Transverse colon (tissue), 4 donors: Measurements from ENCODE around the gene FRAS1. TPM values are rescaled to one million over a fixed set of nuclear protein-coding genes. Genes with fewer than 3 reads are reported as not detected.

Experiments used
- DNase-seq: peaks from one replicate; pipeline ENCODE4 v3.0.0-alpha.2; 2019
- H3K27ac ChIP-seq, 4 donors: fragments of 200-600 bp; sonication (generic); 2 replicates each; pipeline ENCODE4 v1.5.1; 2016 to 2018; ENCODE audit warnings: inconsistent platforms in 4 of 4
- H3K27me3 ChIP-seq: fragments of 200-600 bp; sonication (generic); 2 replicates; pipeline ENCODE4 v1.5.1; 2017; ENCODE audit warnings: inconsistent platforms
- H3K36me3 ChIP-seq, 4 donors: fragments of 200-600 bp; sonication (generic); 2 replicates each; pipeline ENCODE4 v1.5.1; 2017 to 2019; ENCODE audit warnings: inconsistent platforms in 4 of 4
- H3K4me1 ChIP-seq, 4 donors: fragments of 200-600 bp; sonication (generic); 2 replicates each; pipeline ENCODE4 v1.5.1; 2017 to 2020; ENCODE audit warnings: inconsistent platforms in 4 of 4
- H3K4me3 ChIP-seq, 4 donors: fragments of 200-600 bp; sonication (generic); 1 replicate in 1 of 4; 2 replicates in 3 of 4; pipeline versions ENCODE4 v1.5.1 to v1.6.1; 2017 to 2019; ENCODE audit warnings: inconsistent platforms in 4 of 4
- H3K9me3 ChIP-seq, 2 donors: fragments of 200-600 bp; sonication (generic); 2 replicates each; pipeline ENCODE4 v1.5.1; 2017 to 2019; ENCODE audit warnings: inconsistent platforms in 2 of 2
- CTCF ChIP-seq, 5 experiments: fragments of 200-600 bp in 3 of 5; fragments of 450-650 bp in 2 of 5; sonication (generic) in 3 of 5; IDR thresholded peaks; 1 replicate in 2 of 5; 2 replicates in 3 of 5; pipeline ENCODE4 v1.5.1; 2016 to 2017; ENCODE audit warnings: antibody characterized with exemption in 5 of 5, inconsistent platforms in 3 of 5, mild to moderate bottlenecking in 2 of 5, moderate library complexity in 1 of 5
- EP300 ChIP-seq: sonication (generic); formaldehyde crosslinking; IDR thresholded peaks from one replicate; pipeline ENCODE4 v1.6.1; 2017; ENCODE audit warnings: antibody characterized with exemption, low read depth
- POLR2A ChIP-seq: fragments of 450-650 bp; IDR thresholded peaks from one replicate; pipeline ENCODE4 v1.6.1; 2016; ENCODE audit warnings: antibody characterized with exemption, mild to moderate bottlenecking, moderate library complexity
- POLR2AphosphoS5 ChIP-seq, 3 donors: sonication (generic); formaldehyde crosslinking; IDR thresholded peaks; one replicate each; pipeline ENCODE4 v1.6.1; 2016; ENCODE audit warnings: antibody characterized with exemption in 3 of 3
- WGBS, 2 donors: methylation state at CpG; one replicate each; pipeline ENCODE4 v1.1.5; 2018; ENCODE audit warnings: low coverage in 1 of 2; 5-methylcytosine and 5-hydroxymethylcytosine counted together
- in situ Hi-C, 4 donors: fragments of 200-750 bp; cut with MboI; loops; one replicate each; pipeline versions ENCODE4 v1.15.0 to v1.15.1; 2017; ENCODE audit warnings: low sequenced_read_pairs in 3 of 4, low pct_ligation_motif_present in 1 of 4, low pct_unique_long_range_greater_than_20kb in 1 of 4
- intact Hi-C: fragments of 100-400 bp; cut with DNase I; formaldehyde crosslinking; loops from one replicate; pipeline ENCODE4 v1.15.1; 2023; ENCODE audit warnings: low total_unique reads
- total RNA-seq, 4 donors: library from RNA; depleted of rRNA; stranded (reverse); fragments of >200 nt; gene quantifications; one replicate each; pipeline ENCODE4 v1.1.0, GENCODE V29; 2016

FRAS1 gene
- total RNA-seq, 4 donors from 2014 or later: 1.8 to 9.7 (median 3.1) TPM

DNA sequence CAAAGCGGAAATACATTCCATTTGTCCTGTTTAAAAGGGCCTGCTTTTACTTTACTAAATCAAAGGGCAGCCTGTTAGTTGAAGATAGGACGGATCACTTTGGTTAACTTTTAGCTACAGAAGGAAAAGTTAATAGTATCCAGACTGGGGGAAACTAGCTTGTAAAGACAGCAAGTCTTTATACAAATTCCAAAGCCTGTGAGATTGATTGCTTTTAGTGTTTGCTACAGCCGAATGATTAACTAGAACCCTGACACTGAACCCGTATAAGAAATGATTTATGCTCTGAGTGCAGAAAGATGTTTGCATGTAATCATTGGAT, 93.4 kb downstream of the FRAS1 start:
- 43 to 62% methylated on average over 2 to 4 of the region's 4 CpGs for WGBS, 2 donors
- Histone ChIP-seq H3K27ac (no peak overlapping the region), H3K4me1 (peaks cover 0 to 12% (median 1%) of the 10 kb centered on the region in 4 donors), H3K36me3 (no peaks in the 10 kb centered on the region), H3K9me3 (no peaks in the 10 kb centered on the region), H3K4me3 (no peak overlapping the region), H3K27me3 (no peaks in the 10 kb centered on the region)
- in situ Hi-C loops (no loop called here), intact Hi-C loops (no loop called here)
- no peak for TF ChIP-seq POLR2AphosphoS5 (IDR thresholded peaks at IDR 0.05)
- DNase-seq: no peak

- Histone ChIP-seq H3K9me3 (no peaks in the 10 kb centered on the region), H3K36me3 (no peaks in the 10 kb centered on the region), H3K27me3 (no peaks in the 10 kb centered on the region), H3K4me3 (no peak overlapping the region), H3K27ac (no peak overlapping the region), H3K4me1 (peaks cover 0 to 12% (median 1%) of the 10 kb centered on the region in 4 donors)
- no peak for DNase-seq
- 34 to 40% methylated on average over 3 of the region's 3 CpGs for WGBS, 2 donors
- TF ChIP-seq POLR2AphosphoS5 (IDR thresholded peaks at IDR 0.05) (no peak), CTCF (IDR thresholded peaks at IDR 0.05) (no peak), POLR2A (no peak), EP300 (no peak)
- intact Hi-C loops (no loop called here), in situ Hi-C loops (no loop called here)
Observed at GRCh38 chr4:78152795-78153194, 95.7 kb downstream of the FRAS1 start.

- Histone ChIP-seq H3K27me3 (no peaks in the 10 kb centered on the region), H3K27ac (no peak overlapping the region), H3K9me3 (no peaks in the 10 kb centered on the region), H3K36me3 (no peaks in the 10 kb centered on the region), H3K4me1 (peaks cover 0 to 8% (median 1%) of the 10 kb centered on the region in 4 donors), H3K4me3 (no peak overlapping the region)
- WGBS, 2 donors: 79 to 90% methylated on average over 1 of the region's 1 CpG
- no peak for DNase-seq
- intact Hi-C loops (no loop called here), in situ Hi-C loops (no loop called here)
- TF ChIP-seq POLR2AphosphoS5 (IDR thresholded peaks at IDR 0.05) (no peak), CTCF (IDR thresholded peaks at IDR 0.05) (no peak), POLR2A (no peak)
Observed at GRCh38 chr4:78154972-78155590, 98.0 kb downstream of the FRAS1 start.

DNA sequence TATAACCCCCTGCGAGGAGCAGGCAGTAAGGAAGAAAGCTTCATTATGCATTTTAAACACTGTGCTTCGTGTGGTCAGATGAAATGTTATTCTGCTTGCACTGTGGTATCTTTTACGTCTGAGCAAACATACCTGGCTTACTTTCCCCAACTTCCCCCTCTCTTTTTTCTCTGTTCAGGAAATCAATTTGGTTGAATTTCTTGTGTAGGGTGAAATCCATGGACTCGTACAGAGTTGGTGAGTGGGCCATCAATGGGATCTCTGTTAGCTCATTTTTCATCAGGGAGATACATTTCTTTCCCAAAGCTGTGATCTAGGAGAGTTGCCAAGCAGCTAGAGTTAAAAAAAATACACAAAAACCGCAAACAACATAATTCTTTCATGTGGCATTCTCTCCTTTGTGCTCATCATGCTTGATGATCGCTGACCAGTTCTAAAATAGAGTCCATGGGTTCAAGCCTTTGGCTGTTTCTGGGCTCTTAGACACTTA, 98.5 kb downstream of the FRAS1 start:
- no peak overlapping the region for H3K4me3 ChIP-seq
- no peak for DNase-seq
- no peaks in the 10 kb centered on the region for H3K36me3 ChIP-seq
- H3K9me3 ChIP-seq: no peaks in the 10 kb centered on the region
- 37 to 39% methylated on average over 6 of the region's 6 CpGs for WGBS, 2 donors
- no peaks in the 10 kb centered on the region for H3K27me3 ChIP-seq
- peaks cover 0 to 2% (median under 1%) of the 10 kb centered on the region in 4 donors for H3K4me1 ChIP-seq
- intact Hi-C loops: no loop called here
- in situ Hi-C loops: no loop called here
- no peak overlapping the region for H3K27ac ChIP-seq
- TF ChIP-seq POLR2A: no peak
- TF ChIP-seq EP300: no peak
- no peak for TF ChIP-seq CTCF (IDR thresholded peaks at IDR 0.05)
- TF ChIP-seq POLR2AphosphoS5 (IDR thresholded peaks at IDR 0.05): no peak

DNA sequence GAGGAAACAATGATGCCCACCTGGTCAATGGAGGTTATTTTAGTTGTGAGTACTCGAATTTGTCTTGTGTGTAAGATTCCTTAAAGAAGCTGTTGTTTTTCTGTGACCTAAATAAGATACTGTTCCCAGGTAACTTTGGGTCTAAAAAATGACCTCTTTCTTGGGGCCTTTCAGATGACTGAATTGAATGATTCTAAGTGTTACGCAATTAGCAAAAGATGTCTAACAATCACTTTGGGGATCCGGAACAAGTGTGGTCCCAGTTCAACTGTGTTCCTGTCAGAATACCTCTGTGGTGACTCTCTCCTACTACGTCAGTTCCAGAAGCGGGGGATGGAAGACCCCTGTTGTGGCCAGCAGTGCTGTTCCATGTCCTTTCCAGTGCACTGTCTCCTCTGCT, 99.4 kb downstream of the FRAS1 start:
- intact Hi-C loops: no loop called here

More for the DNA sequence above, 99.4 kb downstream of the FRAS1 start:
- in situ Hi-C loops: no loop called here
- no peak for DNase-seq
- 85% methylated on average over 5 of the region's 5 CpGs; no CpG with 5 or more reads in 1 of the 2 donors for WGBS, 2 donors
- H3K4me1 ChIP-seq: no peaks in the 10 kb centered on the region
- no peaks in the 10 kb centered on the region for H3K27me3 ChIP-seq
- no peaks in the 10 kb centered on the region for H3K9me3 ChIP-seq
- H3K36me3 ChIP-seq: no peaks in the 10 kb centered on the region
- H3K27ac ChIP-seq: no peak overlapping the region
- H3K4me3 ChIP-seq: no peak overlapping the region
- TF ChIP-seq POLR2A: no peak
- TF ChIP-seq EP300: no peak
- TF ChIP-seq CTCF (IDR thresholded peaks at IDR 0.05): no peak
- no peak for TF ChIP-seq POLR2AphosphoS5 (IDR thresholded peaks at IDR 0.05)
